Endothelial cell of hepatic sinusoid (primary cell): Measurements from ENCODE around the gene ATP5F1E.

Experiments
- in situ Hi-C: cut with HindIII; loops from 2 replicates; pipeline ENCODE4 v1.10.0; 2017; ENCODE audit warnings: low sequenced_read_pairs

The ATP5F1E gene

GRCh38 chr20:59006864-59007664, 25.1 kb downstream of the ATP5F1E start, which contains the start of gene CTSZ:
Gene CTSZ, minus strand, starts transcription at chr20:59007254. Its CDS starts 126 bp downstream, at chr20:59007128.
- in situ Hi-C loops, result loop anchor here (5.0 kb wide), 1 partner anchor 35 kb away; no protein-coding TSS in a partner anchor

GRCh38 chr20:59006167-59006863, 25.8 kb downstream of the ATP5F1E start:
- in situ Hi-C loops, result loop anchor here (5.0 kb wide), 1 partner anchor 34 kb away; no protein-coding TSS in a partner anchor

GRCh38 chr20:59005523-59006166, 26.5 kb downstream of the ATP5F1E start:
- in situ Hi-C loops, result loop anchor here (5.0 kb wide), 1 partner anchor 33 kb away; no protein-coding TSS in a partner anchor

- in situ Hi-C loops, result loop anchor here (5.0 kb wide), 1 partner anchor 33 kb away; no protein-coding TSS in a partner anchor
Measured at GRCh38 chr20:59004763-59005522, 27.2 kb downstream of the ATP5F1E start.

- in situ Hi-C loops, result no loop called here
Measured at GRCh38 chr20:59004493-59004762, 27.7 kb downstream of the ATP5F1E start.

- in situ Hi-C loops, result no loop called here
Measured at GRCh38 chr20:59003836-59004492, 28.2 kb downstream of the ATP5F1E start.

GRCh38 chr20:59002874-59003399, 29.2 kb downstream of the ATP5F1E start:
- in situ Hi-C loops, result no loop called here

- in situ Hi-C loops, result no loop called here
Measured at GRCh38 chr20:59002388-59002787, 29.7 kb downstream of the ATP5F1E start.

GRCh38 chr20:59001449-59002171, 30.5 kb downstream of the ATP5F1E start:
- in situ Hi-C loops, result no loop called here

- in situ Hi-C loops, result no loop called here
Measured at GRCh38 chr20:59001068-59001448, 31.1 kb downstream of the ATP5F1E start.

GRCh38 chr20:59000326-59000725, 31.8 kb downstream of the ATP5F1E start:
- in situ Hi-C loops, result no loop called here

- in situ Hi-C loops, result no loop called here
Measured at GRCh38 chr20:58998656-58999055, 33.5 kb downstream of the ATP5F1E start.

- in situ Hi-C loops, result no loop called here
Measured at GRCh38 chr20:58997141-58997770, 34.9 kb downstream of the ATP5F1E start.

- in situ Hi-C loops, result no loop called here
Measured at GRCh38 chr20:58996226-58996611, 35.9 kb downstream of the ATP5F1E start.

- in situ Hi-C loops, result no loop called here
Measured at GRCh38 chr20:58995461-58996225, 36.5 kb downstream of the ATP5F1E start.

GRCh38 chr20:58994390-58995159, 37.6 kb downstream of the ATP5F1E start:
- in situ Hi-C loops, result no loop called here
